ENCODE results near the gene TRMT6.

Gene TRMT6

GRCh38 chr20:5947276-5947675, 3.1 kb downstream of the TRMT6 start:
- H3K36me3 ChIP-seq = peaks cover 36 to 49% (median 37%) of the 10 kb centered on the region in 3 donors
- intact Hi-C loops (cut with DNase I; ENCODE audit: low total_unique reads) = loop anchor here (10.0 kb wide), 1 partner anchor 128 kb away; no protein-coding TSS in a partner anchor
- DNase-seq = no peak
- H3K9me3 ChIP-seq = no peaks in the 10 kb centered on the region
- H3K4me1 ChIP-seq = peaks cover 0 to 25% (median 19%) of the 10 kb centered on the region in 4 donors
- H3K27ac ChIP-seq = no peak overlapping the region
- TF ChIP-seq CTCF (IDR thresholded peaks at IDR 0.05) = no peak
- H3K27me3 ChIP-seq = no peaks in the 10 kb centered on the region
- no peak overlapping the region for H3K4me3 ChIP-seq

DNA sequence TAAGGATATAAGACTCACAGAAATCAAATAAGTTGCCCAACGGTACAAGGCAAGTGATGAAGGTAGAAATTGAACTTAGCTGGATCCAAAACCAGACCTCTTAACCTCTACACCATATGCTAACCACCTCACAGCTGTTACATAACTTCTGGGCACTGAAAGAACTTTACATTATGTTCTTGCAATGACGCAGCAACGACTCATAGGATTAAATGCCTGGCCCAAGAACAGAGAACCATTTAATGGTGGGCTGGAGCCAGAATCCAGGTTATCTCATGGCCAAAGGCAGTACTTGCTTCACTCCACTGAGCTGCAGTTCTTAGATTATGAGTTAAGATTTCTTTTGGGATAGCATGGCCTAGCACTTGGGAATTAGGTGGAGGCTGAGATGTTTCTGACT, 4.4 kb downstream of the TRMT6 start:
- Histone ChIP-seq H3K27me3 (no peaks in the 10 kb centered on the region), H3K36me3 (peaks cover 47 to 62% (median 49%) of the 10 kb centered on the region in 3 donors), H3K4me1 (peaks cover 0 to 15% (median 12%) of the 10 kb centered on the region in 4 donors), H3K4me3 (no peak overlapping the region), H3K27ac (no peak overlapping the region), H3K9me3 (no peaks in the 10 kb centered on the region)
- intact Hi-C loops (cut with DNase I; ENCODE audit: low total_unique reads) = loop anchor here (10.0 kb wide), 1 partner anchor 129 kb away; no protein-coding TSS in a partner anchor
- no peak for TF ChIP-seq CTCF (IDR thresholded peaks at IDR 0.05)
- DNase-seq = no peak

DNA sequence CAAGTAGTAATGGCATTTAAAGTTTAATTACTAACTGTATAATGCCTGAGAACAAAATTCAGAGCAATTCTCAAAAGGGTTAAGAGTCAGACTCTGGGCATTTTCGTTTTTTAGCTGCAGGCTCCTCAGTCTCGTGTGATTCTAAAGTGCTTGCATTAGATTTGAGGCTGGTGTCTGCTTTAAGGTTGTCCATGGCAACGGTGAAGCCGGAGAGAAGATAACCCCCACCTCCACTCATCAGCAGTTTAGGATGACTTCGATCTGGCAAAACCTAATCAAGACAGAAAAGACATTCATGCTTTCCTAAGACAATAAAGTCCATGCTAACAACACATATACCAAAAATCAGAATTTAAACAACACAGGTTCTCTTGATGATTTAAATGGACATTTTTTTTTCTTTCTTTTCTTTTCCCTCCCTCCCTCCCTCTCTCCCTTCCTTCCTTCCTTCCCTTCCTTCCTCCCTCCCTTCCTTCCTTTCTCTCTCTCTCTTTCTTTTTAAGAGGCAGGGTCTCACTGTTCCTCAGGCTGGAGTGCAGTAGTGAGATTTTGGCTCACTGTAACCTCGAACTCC, 11.8 kb downstream of the TRMT6 start:
- no peak for TF ChIP-seq CTCF (IDR thresholded peaks at IDR 0.05)
- Histone ChIP-seq H3K4me1 (no peaks in the 10 kb centered on the region), H3K4me3 (no peak overlapping the region), H3K9me3 (no peaks in the 10 kb centered on the region), H3K36me3 (peaks cover 48 to 66% (median 61%) of the 10 kb centered on the region in 3 donors), H3K27ac (no peak overlapping the region), H3K27me3 (no peaks in the 10 kb centered on the region)
- intact Hi-C loops (cut with DNase I; ENCODE audit: low total_unique reads) = no loop called here
- no peak for DNase-seq

- H3K27me3 ChIP-seq = no peaks in the 10 kb centered on the region
- DNase-seq = no peak
- H3K27ac ChIP-seq = no peak overlapping the region
- H3K4me3 ChIP-seq = no peak overlapping the region
- no peak for TF ChIP-seq CTCF (IDR thresholded peaks at IDR 0.05)
- no peaks in the 10 kb centered on the region for H3K9me3 ChIP-seq
- no peaks in the 10 kb centered on the region for H3K4me1 ChIP-seq
- intact Hi-C loops (cut with DNase I; ENCODE audit: low total_unique reads) = no loop called here
- H3K36me3 ChIP-seq = peaks cover 30 to 43% (median 38%) of the 10 kb centered on the region in 3 donors
Measured at GRCh38 chr20:5936238-5936637, 14.1 kb downstream of the TRMT6 start.

DNA sequence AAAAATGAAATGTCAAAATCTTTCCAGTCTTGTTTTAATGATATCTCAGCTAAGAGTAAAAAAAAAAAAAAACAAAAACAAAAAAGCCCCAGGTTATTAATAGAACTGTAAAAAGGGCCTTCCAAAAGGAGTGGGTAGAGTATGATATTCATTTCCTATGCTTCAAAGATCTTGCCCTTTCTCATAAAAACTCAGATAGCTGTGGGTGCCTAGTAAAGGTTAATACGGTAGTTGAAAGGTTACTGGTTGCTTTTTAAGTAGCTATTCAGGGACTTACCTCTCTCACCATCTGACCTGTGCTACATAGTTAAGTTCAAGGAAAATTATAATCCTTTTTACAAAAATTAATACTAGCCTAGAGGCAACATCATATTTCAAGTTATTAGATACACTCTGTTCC, 14.9 kb downstream of the TRMT6 start:
- no peak for TF ChIP-seq CTCF (IDR thresholded peaks at IDR 0.05)
- no peak for DNase-seq
- H3K4me1 ChIP-seq = no peaks in the 10 kb centered on the region
- no peak overlapping the region for H3K27ac ChIP-seq
- peaks cover 0 to 2% of the 10 kb centered on the region in 2 donors for H3K27me3 ChIP-seq
- intact Hi-C loops (cut with DNase I; ENCODE audit: low total_unique reads) = no loop called here
- H3K9me3 ChIP-seq = no peaks in the 10 kb centered on the region
- no peak overlapping the region for H3K4me3 ChIP-seq
- H3K36me3 ChIP-seq = peaks cover 21 to 35% (median 30%) of the 10 kb centered on the region in 3 donors
